GM23248 (cell line): Measurements from ENCODE around the gene PCSK4.

Source experiments
- EZH2 ChIP-seq: fragments of 200-600 bp; sonication (generic); IDR thresholded peaks from 2 replicates; pipeline ENCODE4 v1.6.1; 2018; ENCODE audit warnings: antibody characterized with exemption, mild to moderate bottlenecking; ENCODE audit not compliant: insufficient read depth, poor library complexity, severe bottlenecking
- EZH2phosphoT487 ChIP-seq: fragments of 200-600 bp; sonication (generic); IDR thresholded peaks from 2 replicates; pipeline ENCODE4 v1.6.1; 2018; ENCODE audit warnings: antibody characterized with exemption, moderate library complexity, mild to moderate bottlenecking, low read depth; ENCODE audit not compliant: insufficient read depth

DNA sequence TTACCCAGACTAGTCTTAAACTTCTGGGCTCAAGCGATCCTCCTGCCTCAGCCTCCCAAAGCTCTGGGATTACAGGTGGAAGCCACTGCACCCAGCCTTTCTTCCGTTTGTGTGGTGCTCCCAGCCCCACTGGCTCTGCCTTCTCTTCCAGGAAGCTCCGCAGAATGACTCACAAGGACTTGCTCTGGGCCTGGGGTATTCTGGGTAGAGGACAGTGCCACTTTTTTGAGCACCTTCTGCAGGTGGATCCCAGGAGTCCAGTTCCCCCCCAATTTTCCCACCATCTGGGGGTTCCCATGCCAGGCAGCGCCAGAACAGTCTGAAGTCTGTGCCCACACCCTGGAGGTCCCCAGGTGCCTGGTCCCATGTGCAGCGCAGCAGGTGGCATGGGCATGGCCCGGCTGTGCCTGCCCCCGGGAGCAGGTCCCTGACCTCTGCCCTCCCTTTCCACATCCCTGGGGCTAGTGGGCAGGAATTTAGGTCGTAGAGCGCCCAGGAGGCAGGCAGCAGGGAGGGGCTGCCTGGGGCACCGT, 2.4 kb upstream of the PCSK4 start:
- TF ChIP-seq EZH2phosphoT487 (no peak), EZH2 (no peak)
